ENCODE measurements around the gene MCOLN1. TPM values are rescaled to one million over a fixed set of nuclear protein-coding genes. Genes with fewer than 3 reads are reported as not detected.

Gene MCOLN1
- total and polyA plus RNA-seq, 4 experiments from 2014 or later = 8.0 to 14.9 (median 11.6) TPM

DNA sequence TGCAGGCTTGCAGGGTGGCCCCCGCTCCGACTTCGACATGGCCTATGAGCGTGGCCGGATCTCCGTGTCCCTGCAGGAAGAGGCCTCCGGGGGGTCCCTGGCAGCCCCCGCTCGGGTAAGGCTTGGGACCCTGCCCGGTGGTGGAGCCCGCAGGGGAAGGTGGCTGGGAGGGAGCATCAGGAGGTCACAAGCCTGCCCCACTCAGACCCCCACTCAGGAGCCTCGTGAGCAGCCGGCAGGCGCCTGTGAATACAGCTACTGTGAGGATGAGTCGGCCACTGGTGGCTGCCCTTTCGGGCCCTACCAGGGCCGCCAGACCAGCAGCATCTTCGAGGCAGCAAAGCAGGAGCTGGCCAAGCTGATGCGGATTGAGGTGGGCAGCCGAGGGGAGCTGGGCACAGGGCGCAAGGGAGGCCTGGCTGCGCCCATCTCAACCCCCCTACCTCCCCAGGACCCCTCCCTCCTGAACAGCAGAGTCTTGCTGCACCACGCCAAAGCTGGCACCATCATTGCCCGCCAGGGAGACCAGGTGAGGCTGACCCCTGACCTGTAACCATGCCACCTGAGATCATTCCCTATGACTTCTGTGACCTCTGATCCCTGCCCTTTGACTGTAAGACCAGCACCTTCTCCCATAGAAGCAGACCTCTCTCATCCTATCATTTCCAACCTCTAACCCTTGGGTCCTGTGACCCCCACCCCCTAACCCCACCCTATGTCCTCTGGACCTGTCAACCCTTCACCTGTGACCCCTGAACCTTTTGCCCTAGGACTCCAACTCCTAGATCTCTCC is 20.3 kb downstream of the MCOLN1 start:
- no peaks in the 10 kb centered on the region for H3K4me1 ChIP-seq (ENCODE audit: insufficient read depth, low read length)
- Mint-ChIP-seq H3K4me1 (peaks cover 5 to 17% (median 8%) of the 10 kb centered on the region in 4 donors), H3K27ac (peak overlapping the region in 1 of 7 donors; percentile 72), H3K4me3 (no peak overlapping the region), H3K27me3 (no peaks in the 10 kb centered on the region), H3K9me3 (no peaks in the 10 kb centered on the region), H3K36me3 (peaks cover 25 to 38% of the 10 kb centered on the region in 2 donors)
- H3K27me3 ChIP-seq (ENCODE audit: insufficient read depth, low read length) = no peaks in the 10 kb centered on the region
- POLR2A ChIA-PET (ENCODE audit: partially characterized antibody) = no interaction called here
- H3K27ac ChIP-seq (ENCODE audit: low read depth, low read length) = no peak overlapping the region
- H3K4me3 ChIP-seq (ENCODE audit: low read length in 2 of 2) = no peak overlapping the region
- intact Hi-C loops (cut with micrococcal nuclease) = no loop called here
- no peaks in the 10 kb centered on the region for H3K9me3 ChIP-seq (ENCODE audit: control insufficient read depth in 1 of 2, low read length in 2 of 2)
- CTCF ChIA-PET (ENCODE audit: partially characterized antibody) = no interaction called here
- peaks cover 4% of the 10 kb centered on the region for H3K36me3 ChIP-seq (ENCODE audit: insufficient read depth, low read length)
- peak in 1 of 5 donors; percentile 19 for DNase-seq

DNA sequence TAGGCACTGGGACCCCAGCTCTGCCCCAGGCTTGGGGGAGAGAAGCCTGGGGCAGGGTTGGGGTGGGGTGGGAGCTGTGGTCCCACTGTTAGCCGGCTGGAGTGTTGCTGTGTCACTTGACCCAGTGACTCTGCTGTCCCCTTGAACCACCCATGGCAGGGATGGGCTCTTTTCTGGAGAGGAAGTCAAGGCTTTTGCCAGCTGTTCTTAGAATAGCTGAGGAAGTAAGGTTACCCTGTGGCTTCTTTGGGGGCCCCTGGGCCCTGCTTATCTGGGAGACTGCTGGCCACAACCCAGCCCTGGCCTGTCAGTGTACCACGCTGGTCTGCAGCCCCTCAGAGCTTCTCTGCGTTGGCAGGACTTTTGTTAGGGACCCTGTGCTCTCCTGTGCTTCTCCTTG is 22.2 kb downstream of the MCOLN1 start:
- Histone ChIP-seq H3K4me1 (ENCODE audit: insufficient read depth, low read length) (no peaks in the 10 kb centered on the region), H3K36me3 (ENCODE audit: insufficient read depth, low read length) (peaks cover 4% of the 10 kb centered on the region), H3K4me3 (ENCODE audit: low read length in 2 of 2) (no peak overlapping the region), H3K27me3 (ENCODE audit: insufficient read depth, low read length) (no peaks in the 10 kb centered on the region), H3K27ac (ENCODE audit: low read depth, low read length) (no peak overlapping the region), H3K9me3 (ENCODE audit: control insufficient read depth in 1 of 2, low read length in 2 of 2) (no peaks in the 10 kb centered on the region)
- no peaks in the 10 kb centered on the region for H3K27me3 Mint-ChIP-seq
- H3K36me3 Mint-ChIP-seq = peaks cover 22 to 38% of the 10 kb centered on the region in 2 donors
- H3K27ac Mint-ChIP-seq = no peak overlapping the region
- CTCF ChIA-PET (ENCODE audit: partially characterized antibody) = no interaction called here
- intact Hi-C loops (cut with micrococcal nuclease) = no loop called here
- POLR2A ChIA-PET (ENCODE audit: partially characterized antibody) = interaction anchor here (0.6 to 0.8 kb wide), 2 partner anchors 23 to 216 kb away, joined by 3 to 4 read pairs; no protein-coding TSS in a partner anchor
- H3K4me3 Mint-ChIP-seq = no peak overlapping the region
- no peaks in the 10 kb centered on the region for H3K9me3 Mint-ChIP-seq
- H3K4me1 Mint-ChIP-seq = peaks cover 5 to 13% (median 6%) of the 10 kb centered on the region in 4 donors
- DNase-seq = no peak

DNA sequence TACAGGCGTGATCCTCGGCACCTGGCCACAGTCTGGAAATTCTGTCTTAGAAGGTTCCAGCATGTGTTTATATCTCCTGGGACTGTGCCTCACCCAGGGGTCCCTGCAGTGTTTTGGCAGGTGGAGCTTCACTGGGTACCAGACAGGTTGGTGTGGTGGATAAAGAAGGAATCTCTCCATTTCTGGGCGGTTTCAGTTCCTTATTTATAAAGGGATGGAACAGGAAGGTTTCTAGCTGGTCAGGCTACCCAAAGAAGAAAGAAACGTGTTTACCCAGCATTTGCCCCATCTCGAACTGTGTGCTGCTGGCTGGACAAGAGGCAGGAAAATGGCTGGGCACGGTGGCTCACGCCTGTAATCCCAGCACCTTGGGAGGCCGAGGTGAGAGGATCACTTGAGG is 22.9 kb downstream of the MCOLN1 start:
- H3K4me1 ChIP-seq (ENCODE audit: insufficient read depth, low read length) = no peaks in the 10 kb centered on the region
- Mint-ChIP-seq H3K27ac (no peak overlapping the region), H3K4me3 (no peak overlapping the region), H3K9me3 (peaks cover 0 to 2% (median 0%) of the 10 kb centered on the region in 8 donors), H3K27me3 (no peaks in the 10 kb centered on the region), H3K4me1 (peaks cover 5 to 10% (median 6%) of the 10 kb centered on the region in 4 donors), H3K36me3 (peaks cover 23 to 34% of the 10 kb centered on the region in 2 donors)
- POLR2A ChIA-PET (ENCODE audit: partially characterized antibody) = no interaction called here
- intact Hi-C loops (cut with micrococcal nuclease) = no loop called here
- no peaks in the 10 kb centered on the region for H3K27me3 ChIP-seq (ENCODE audit: insufficient read depth, low read length)
- no peak overlapping the region for H3K4me3 ChIP-seq (ENCODE audit: low read length in 2 of 2)
- no peak for DNase-seq
- no peaks in the 10 kb centered on the region for H3K9me3 ChIP-seq (ENCODE audit: control insufficient read depth in 1 of 2, low read length in 2 of 2)
- CTCF ChIA-PET (ENCODE audit: partially characterized antibody) = no interaction called here
- H3K27ac ChIP-seq (ENCODE audit: low read depth, low read length) = no peak overlapping the region
- H3K36me3 ChIP-seq (ENCODE audit: insufficient read depth, low read length) = peaks cover 4% of the 10 kb centered on the region

DNA sequence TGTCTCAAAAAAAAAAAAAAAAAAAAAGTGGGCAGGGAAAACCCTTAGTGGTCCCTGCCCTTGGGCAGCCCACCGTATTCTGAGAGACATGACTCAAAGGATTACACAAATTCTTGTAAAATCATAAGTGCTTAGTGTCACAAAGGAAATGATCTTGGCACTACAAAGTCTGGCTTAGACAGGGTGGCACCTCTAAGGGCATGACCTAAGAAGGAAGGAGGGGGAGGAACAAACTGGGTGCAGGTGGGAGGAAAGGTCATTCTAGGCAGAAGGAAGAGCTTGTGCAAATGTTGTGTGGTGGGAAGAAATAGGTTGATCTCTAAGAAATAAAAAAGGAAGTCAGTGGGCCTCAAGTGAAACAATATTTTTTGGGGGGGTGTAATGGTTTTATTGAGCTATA is 23.5 kb downstream of the MCOLN1 start:
- Mint-ChIP-seq H3K4me3 (no peak overlapping the region), H3K36me3 (peaks cover 21 to 35% of the 10 kb centered on the region in 2 donors), H3K27me3 (no peaks in the 10 kb centered on the region), H3K9me3 (peaks cover 0 to 3% (median 0%) of the 10 kb centered on the region in 8 donors), H3K4me1 (peaks cover 5 to 9% (median 6%) of the 10 kb centered on the region in 4 donors), H3K27ac (peak overlapping the region in 5 of 7 donors; percentile 5 to 91 (median 47))
- ChIA-PET POLR2A (ENCODE audit: partially characterized antibody) (no interaction called here), CTCF (ENCODE audit: partially characterized antibody) (interaction anchor here (1.2 to 1.5 kb wide), 2 partner anchors 22 to 23 kb away, joined by 3 to 4 read pairs; no protein-coding TSS in a partner anchor)
- DNase-seq = peak in 1 of 5 donors; percentile 4
- H3K4me3 ChIP-seq (ENCODE audit: low read length in 2 of 2) = no peak overlapping the region
- H3K36me3 ChIP-seq (ENCODE audit: insufficient read depth, low read length) = peaks cover 4% of the 10 kb centered on the region
- no peaks in the 10 kb centered on the region for H3K27me3 ChIP-seq (ENCODE audit: insufficient read depth, low read length)
- H3K4me1 ChIP-seq (ENCODE audit: insufficient read depth, low read length) = no peaks in the 10 kb centered on the region
- H3K9me3 ChIP-seq (ENCODE audit: control insufficient read depth in 1 of 2, low read length in 2 of 2) = no peaks in the 10 kb centered on the region
- no peak overlapping the region for H3K27ac ChIP-seq (ENCODE audit: low read depth, low read length)
- intact Hi-C loops (cut with micrococcal nuclease) = no loop called here

DNA sequence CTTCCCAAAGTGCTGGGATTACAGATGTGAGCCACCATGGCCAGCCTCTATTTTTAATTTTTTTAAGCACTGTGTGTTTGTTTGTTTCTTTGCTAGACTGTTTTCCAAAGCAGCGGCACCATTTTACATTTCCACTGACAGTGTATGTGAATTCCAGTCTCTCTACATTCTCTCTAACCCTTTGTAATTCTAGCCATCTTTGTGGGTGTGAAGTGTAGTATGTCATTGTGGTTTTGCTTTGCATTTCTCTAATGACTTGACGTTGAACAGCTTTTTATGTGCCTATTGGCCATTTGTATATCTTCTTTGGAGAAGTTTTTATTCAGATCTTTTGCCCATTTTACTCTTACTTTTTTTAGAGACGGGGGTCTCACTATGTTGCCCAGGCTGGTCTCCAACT is 24.7 kb downstream of the MCOLN1 start:
- peaks cover 5 to 13% (median 6%) of the 10 kb centered on the region in 4 donors for H3K4me1 Mint-ChIP-seq
- CTCF ChIA-PET (ENCODE audit: partially characterized antibody) = interaction anchor here (1.2 to 1.5 kb wide), 2 partner anchors 21 to 24 kb away, joined by 3 to 4 read pairs; no protein-coding TSS in a partner anchor
- no peaks in the 10 kb centered on the region for H3K9me3 ChIP-seq (ENCODE audit: control insufficient read depth in 1 of 2, low read length in 2 of 2)
- no peaks in the 10 kb centered on the region for H3K27me3 Mint-ChIP-seq
- no peak overlapping the region for H3K4me3 ChIP-seq (ENCODE audit: low read length in 2 of 2)
- H3K4me3 Mint-ChIP-seq = no peak overlapping the region
- H3K4me1 ChIP-seq (ENCODE audit: insufficient read depth, low read length) = no peaks in the 10 kb centered on the region
- H3K36me3 Mint-ChIP-seq = peaks cover 17 to 33% of the 10 kb centered on the region in 2 donors
- intact Hi-C loops (cut with micrococcal nuclease) = no loop called here
- peaks cover 0 to 3% (median 0%) of the 10 kb centered on the region in 8 donors for H3K9me3 Mint-ChIP-seq
- DNase-seq = no peak
- no peaks in the 10 kb centered on the region for H3K27me3 ChIP-seq (ENCODE audit: insufficient read depth, low read length)
- H3K36me3 ChIP-seq (ENCODE audit: insufficient read depth, low read length) = no peaks in the 10 kb centered on the region
- no peak overlapping the region for H3K27ac ChIP-seq (ENCODE audit: low read depth, low read length)
- H3K27ac Mint-ChIP-seq = peak overlapping the region in 1 of 7 donors; percentile 23
- POLR2A ChIA-PET (ENCODE audit: partially characterized antibody) = no interaction called here

DNA sequence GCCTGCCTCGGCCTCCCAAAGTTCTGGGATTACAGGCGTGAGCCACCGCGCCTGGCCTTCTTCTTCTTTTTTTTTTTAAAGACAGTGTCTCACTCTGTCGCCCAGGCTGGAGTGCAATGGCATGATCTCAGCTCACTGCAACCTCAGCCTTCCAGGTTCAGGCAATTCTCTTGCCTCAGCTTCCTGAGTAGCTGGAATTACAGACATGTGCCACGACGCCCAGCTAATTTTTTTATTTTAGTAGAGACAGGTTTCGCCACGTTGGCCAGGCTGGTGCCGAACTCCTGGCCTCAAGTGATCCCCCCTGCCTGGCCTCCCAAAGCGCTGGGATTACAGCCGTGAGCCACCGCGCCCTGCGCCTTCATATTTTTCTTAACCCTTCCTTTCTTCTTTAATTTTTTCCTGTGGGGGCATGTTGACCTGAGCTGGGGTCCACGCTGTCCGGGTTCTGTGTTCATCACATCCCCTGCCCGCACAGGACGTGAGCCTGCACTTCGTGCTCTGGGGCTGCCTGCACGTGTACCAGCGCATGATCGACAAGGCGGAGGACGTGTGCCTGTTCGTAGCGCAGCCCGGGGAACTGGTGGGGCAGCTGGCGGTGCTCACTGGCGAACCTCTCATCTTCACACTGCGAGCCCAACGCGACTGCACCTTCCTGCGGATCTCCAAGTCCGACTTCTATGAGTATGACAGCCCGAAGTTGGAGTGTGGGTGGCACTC is 27.2 kb downstream of the MCOLN1 start:
- Histone ChIP-seq H3K4me1 (ENCODE audit: insufficient read depth, low read length) (no peaks in the 10 kb centered on the region), H3K27ac (ENCODE audit: low read depth, low read length) (no peak overlapping the region), H3K9me3 (ENCODE audit: control insufficient read depth in 1 of 2, low read length in 2 of 2) (no peaks in the 10 kb centered on the region), H3K27me3 (ENCODE audit: insufficient read depth, low read length) (no peaks in the 10 kb centered on the region), H3K4me3 (ENCODE audit: low read length in 2 of 2) (no peak overlapping the region), H3K36me3 (ENCODE audit: insufficient read depth, low read length) (no peaks in the 10 kb centered on the region)
- Mint-ChIP-seq H3K27me3 (no peaks in the 10 kb centered on the region), H3K36me3 (peaks cover 18 to 33% of the 10 kb centered on the region in 2 donors), H3K9me3 (peaks cover 0 to 3% (median 0%) of the 10 kb centered on the region in 8 donors), H3K4me3 (no peak overlapping the region), H3K4me1 (peaks cover 3 to 13% (median 7%) of the 10 kb centered on the region in 4 donors), H3K27ac (no peak overlapping the region)
- DNase-seq = peak in 1 of 5 donors; percentile 2
- POLR2A ChIA-PET (ENCODE audit: partially characterized antibody) = no interaction called here
- intact Hi-C loops (cut with micrococcal nuclease) = no loop called here
- CTCF ChIA-PET (ENCODE audit: partially characterized antibody) = interaction anchor here (1.2 kb wide), 1 partner anchor 19 kb away, joined by 3 read pairs; no protein-coding TSS in a partner anchor

DNA sequence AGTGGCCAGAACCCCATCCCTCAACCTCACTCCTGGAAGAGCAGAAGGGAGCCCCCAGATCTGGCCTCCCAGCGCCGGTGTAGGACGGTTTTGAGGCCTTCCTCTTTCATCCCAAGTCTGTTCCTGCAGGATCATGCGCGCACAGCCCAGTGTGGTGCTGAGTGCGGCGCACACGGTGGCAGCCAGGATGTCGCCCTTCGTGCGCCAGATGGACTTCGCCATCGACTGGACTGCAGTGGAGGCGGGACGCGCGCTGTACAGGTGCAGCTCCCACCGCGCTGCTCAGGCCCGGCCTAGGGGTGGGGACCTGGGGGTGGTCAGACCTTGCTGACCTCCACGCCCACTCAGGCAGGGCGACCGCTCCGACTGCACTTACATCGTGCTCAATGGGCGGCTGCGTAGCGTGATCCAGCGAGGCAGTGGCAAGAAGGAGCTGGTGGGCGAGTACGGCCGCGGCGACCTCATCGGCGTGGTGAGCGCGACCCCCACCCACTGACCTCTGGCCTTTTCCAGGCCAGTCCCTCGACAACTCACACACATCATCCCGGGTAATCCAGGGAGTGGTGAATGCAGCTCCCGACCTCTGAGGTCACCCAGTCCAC is 27.8 kb downstream of the MCOLN1 start:
- Histone ChIP-seq H3K27me3 (ENCODE audit: insufficient read depth, low read length) (no peaks in the 10 kb centered on the region), H3K36me3 (ENCODE audit: insufficient read depth, low read length) (no peaks in the 10 kb centered on the region), H3K27ac (ENCODE audit: low read depth, low read length) (no peak overlapping the region), H3K4me1 (ENCODE audit: insufficient read depth, low read length) (no peaks in the 10 kb centered on the region), H3K4me3 (ENCODE audit: low read length in 2 of 2) (no peak overlapping the region), H3K9me3 (ENCODE audit: control insufficient read depth in 1 of 2, low read length in 2 of 2) (no peaks in the 10 kb centered on the region)
- H3K4me1 Mint-ChIP-seq = peaks cover 3 to 13% (median 7%) of the 10 kb centered on the region in 4 donors
- H3K4me3 Mint-ChIP-seq = no peak overlapping the region
- H3K36me3 Mint-ChIP-seq = peaks cover 18 to 32% of the 10 kb centered on the region in 2 donors
- intact Hi-C loops (cut with micrococcal nuclease) = no loop called here
- ChIA-PET CTCF (ENCODE audit: partially characterized antibody) (interaction anchor here (1.2 kb wide), 1 partner anchor 18 kb away, joined by 3 read pairs; no protein-coding TSS in a partner anchor), POLR2A (ENCODE audit: partially characterized antibody) (no interaction called here)
- DNase-seq = peak in 1 of 5 donors; percentile 15
- H3K27ac Mint-ChIP-seq = no peak overlapping the region
- H3K9me3 Mint-ChIP-seq = peaks cover 0 to 3% (median 0%) of the 10 kb centered on the region in 8 donors
- H3K27me3 Mint-ChIP-seq = no peaks in the 10 kb centered on the region
